Ishikawa (cell line): Measurements from ENCODE around the gene MGMT.

Experiments
- CEBPB ChIP-seq: IDR thresholded peaks from 2 replicates; pipeline ENCODE4 v1.6.1; 2012
- CREB1 ChIP-seq: IDR thresholded peaks from 2 replicates; pipeline ENCODE4 v1.6.1; 2012; ENCODE audit warnings: low read depth
- EGR1 ChIP-seq: IDR thresholded peaks from 2 replicates; pipeline ENCODE4 v1.6.1; 2012
- EP300 ChIP-seq: IDR thresholded peaks from 2 replicates; pipeline ENCODE4 v1.6.1; 2012; ENCODE audit warnings: borderline replicate concordance
- FOXM1 ChIP-seq: IDR thresholded peaks from 2 replicates; pipeline ENCODE4 v1.6.1; 2012; ENCODE audit warnings: low read depth, borderline replicate concordance
- NFIC ChIP-seq: IDR thresholded peaks from 2 replicates; pipeline ENCODE4 v1.6.1; 2012
- RAD21 ChIP-seq: IDR thresholded peaks from 2 replicates; pipeline ENCODE4 v1.6.1; 2012; ENCODE audit warnings: low read depth
- TAF1 ChIP-seq: IDR thresholded peaks from 2 replicates; pipeline ENCODE4 v1.6.1; 2012; ENCODE audit warnings: low read depth, mild to moderate bottlenecking
- TCF12 ChIP-seq: IDR thresholded peaks from 2 replicates; pipeline ENCODE4 v1.6.1; 2012; ENCODE audit warnings: low read depth
- TEAD4 ChIP-seq: IDR thresholded peaks from 2 replicates; pipeline ENCODE4 v1.6.1; 2012
- YY1 ChIP-seq: IDR thresholded peaks from 2 replicates; pipeline ENCODE4 v1.6.1; 2012; ENCODE audit warnings: low read depth
- ZBTB7A ChIP-seq: IDR thresholded peaks from 2 replicates; pipeline ENCODE4 v1.6.1; 2012; ENCODE audit warnings: low read depth
- TF ChIP-seq, protein P1 (sequence below): IDR thresholded peaks from 2 replicates; pipeline ENCODE4 v1.6.1; 2012
- TF ChIP-seq, protein P2 (sequence below): IDR thresholded peaks from 2 replicates; pipeline ENCODE4 v1.6.1; 2012; ENCODE audit warnings: low read depth, mild to moderate bottlenecking
- TF ChIP-seq, protein P3 (sequence below): IDR thresholded peaks from 2 replicates; pipeline ENCODE4 v1.6.1; 2012

MGMT gene

DNA sequence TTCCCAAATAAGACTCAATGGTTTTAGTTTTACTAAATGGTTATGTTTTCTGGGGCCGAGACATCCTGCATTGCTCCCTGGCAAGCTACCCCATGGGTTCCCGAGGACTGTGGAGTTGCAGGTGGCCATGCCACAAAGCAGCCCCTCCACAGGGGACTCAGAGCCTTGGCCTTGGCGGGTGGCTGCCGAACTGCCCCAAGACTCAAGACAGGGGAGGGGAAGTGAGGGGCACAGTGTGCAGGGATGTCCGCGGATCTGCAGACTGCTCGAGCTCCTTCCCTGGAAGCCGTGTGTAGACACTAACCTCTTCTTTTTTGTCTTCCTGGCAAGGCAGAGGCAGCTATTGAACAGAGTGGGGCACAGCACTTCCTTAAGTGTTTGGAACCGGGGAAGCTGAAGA lies 342.4 kb downstream of the MGMT start:
- TF ChIP-seq FOXM1 (no peak), EGR1 (no peak), YY1 (no peak), EP300 (no peak)
- TF ChIP-seq, protein P1, sequence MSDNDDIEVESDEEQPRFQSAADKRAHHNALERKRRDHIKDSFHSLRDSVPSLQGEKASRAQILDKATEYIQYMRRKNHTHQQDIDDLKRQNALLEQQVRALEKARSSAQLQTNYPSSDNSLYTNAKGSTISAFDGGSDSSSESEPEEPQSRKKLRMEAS: no peak

DNA sequence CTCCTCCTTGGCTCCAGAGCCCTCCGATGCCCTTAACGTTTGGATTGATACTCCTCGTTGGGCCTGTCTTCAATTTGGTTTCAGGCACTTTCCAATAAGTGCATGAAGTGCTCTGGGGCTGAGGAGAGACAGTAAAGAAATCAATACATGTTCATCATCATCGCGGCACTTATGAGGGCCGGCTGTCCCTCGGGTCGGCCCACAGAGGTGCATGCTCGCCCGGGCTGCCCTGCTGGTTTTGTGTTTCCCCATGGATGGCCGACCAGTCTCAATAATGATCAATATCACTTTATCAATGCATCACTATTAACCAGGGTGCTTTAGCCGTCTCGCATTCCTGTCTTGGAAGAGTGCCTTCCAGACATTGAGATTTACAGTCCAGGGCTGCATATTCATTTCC lies 342.8 kb downstream of the MGMT start:
- TF ChIP-seq CEBPB (no peak), YY1 (no peak), NFIC (no peak)
- TF ChIP-seq, protein P2, sequence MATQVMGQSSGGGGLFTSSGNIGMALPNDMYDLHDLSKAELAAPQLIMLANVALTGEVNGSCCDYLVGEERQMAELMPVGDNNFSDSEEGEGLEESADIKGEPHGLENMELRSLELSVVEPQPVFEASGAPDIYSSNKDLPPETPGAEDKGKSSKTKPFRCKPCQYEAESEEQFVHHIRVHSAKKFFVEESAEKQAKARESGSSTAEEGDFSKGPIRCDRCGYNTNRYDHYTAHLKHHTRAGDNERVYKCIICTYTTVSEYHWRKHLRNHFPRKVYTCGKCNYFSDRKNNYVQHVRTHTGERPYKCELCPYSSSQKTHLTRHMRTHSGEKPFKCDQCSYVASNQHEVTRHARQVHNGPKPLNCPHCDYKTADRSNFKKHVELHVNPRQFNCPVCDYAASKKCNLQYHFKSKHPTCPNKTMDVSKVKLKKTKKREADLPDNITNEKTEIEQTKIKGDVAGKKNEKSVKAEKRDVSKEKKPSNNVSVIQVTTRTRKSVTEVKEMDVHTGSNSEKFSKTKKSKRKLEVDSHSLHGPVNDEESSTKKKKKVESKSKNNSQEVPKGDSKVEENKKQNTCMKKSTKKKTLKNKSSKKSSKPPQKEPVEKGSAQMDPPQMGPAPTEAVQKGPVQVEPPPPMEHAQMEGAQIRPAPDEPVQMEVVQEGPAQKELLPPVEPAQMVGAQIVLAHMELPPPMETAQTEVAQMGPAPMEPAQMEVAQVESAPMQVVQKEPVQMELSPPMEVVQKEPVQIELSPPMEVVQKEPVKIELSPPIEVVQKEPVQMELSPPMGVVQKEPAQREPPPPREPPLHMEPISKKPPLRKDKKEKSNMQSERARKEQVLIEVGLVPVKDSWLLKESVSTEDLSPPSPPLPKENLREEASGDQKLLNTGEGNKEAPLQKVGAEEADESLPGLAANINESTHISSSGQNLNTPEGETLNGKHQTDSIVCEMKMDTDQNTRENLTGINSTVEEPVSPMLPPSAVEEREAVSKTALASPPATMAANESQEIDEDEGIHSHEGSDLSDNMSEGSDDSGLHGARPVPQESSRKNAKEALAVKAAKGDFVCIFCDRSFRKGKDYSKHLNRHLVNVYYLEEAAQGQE: no peak

DNA sequence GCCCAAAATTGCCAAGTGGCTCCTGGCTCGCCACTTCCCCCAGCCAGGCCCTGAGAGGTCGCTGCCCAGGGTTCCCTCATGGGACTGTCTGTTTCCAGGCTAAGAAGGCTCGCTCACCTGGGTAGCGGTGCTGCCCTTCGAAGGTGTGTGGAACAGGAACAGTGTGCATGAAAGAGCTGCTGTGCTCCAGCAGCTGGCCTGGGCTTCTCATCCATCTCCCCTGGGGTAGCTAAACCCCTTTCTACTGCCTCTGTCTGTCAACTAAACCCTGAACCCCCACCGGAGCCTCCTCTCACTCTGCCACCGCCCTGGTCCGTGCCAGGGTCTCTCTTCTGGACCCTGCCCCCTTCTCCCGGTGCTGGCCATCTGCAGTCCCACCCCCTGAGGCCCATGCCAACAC lies 344.2 kb downstream of the MGMT start:
- TF ChIP-seq NFIC: no peak
- no peak for TF ChIP-seq TAF1
- no peak for TF ChIP-seq RAD21
- TF ChIP-seq, protein P2: no peak
- no peak for TF ChIP-seq CREB1
- TF ChIP-seq FOXM1: no peak
- no peak for TF ChIP-seq EGR1
- no peak for TF ChIP-seq ZBTB7A
- TF ChIP-seq TEAD4: no peak
- TF ChIP-seq, protein P3, sequence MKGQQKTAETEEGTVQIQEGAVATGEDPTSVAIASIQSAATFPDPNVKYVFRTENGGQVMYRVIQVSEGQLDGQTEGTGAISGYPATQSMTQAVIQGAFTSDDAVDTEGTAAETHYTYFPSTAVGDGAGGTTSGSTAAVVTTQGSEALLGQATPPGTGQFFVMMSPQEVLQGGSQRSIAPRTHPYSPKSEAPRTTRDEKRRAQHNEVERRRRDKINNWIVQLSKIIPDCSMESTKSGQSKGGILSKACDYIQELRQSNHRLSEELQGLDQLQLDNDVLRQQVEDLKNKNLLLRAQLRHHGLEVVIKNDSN: no peak
- no peak for TF ChIP-seq EP300
- TF ChIP-seq, protein P1: no peak
- TF ChIP-seq YY1: no peak

DNA sequence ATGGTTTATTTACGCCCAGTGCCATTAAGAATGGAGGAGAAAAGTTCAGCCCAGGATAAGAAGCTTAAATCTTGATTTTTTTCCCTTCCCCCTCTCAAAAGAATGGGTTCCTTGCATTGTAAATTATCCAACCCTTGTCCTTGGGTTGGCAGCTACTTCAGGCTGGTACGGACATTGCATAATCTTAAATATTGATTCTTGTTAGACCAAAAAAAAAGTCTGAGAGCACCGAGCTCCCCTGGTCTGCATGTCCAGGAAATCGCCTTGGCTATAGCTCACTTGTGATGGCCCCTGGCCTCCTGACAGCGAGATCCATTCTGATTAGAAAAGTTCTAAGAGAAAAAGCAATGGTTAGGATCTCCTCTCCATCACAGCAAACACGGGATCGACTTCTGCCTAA lies 345.4 kb downstream of the MGMT start:
- TF ChIP-seq, protein P2: no peak
- TF ChIP-seq, protein P1: no peak
- TF ChIP-seq EGR1 (no peak), TCF12 (no peak), YY1 (no peak), EP300 (no peak), NFIC (no peak), TEAD4 (no peak), TAF1 (no peak), CEBPB (no peak), RAD21 (no peak), FOXM1 (no peak), ZBTB7A (no peak), CREB1 (no peak)
- TF ChIP-seq, protein P3: no peak
